Hematopoietic multipotent progenitor cell treated with erythropoietin and hydrocortisone succinate and interleukin-3 and kit ligand, for 8 days (in vitro differentiated cells): ENCODE data around the gene TIA1.
"Not testable (repeated sequence)": the region's sequence is repeated elsewhere in the genome, so short reads cannot be mapped to it uniquely, and the experiment has no call there.

ENCODE experiments used
- DNase-seq: peaks from one replicate; pipeline ENCODE4 v3.0.0-alpha.2; 2015

Gene TIA1

GRCh38 chr2:70248181-70248847 lies at the start of gene TIA1:
TIA1 (minus strand) TSS chr2:70248628; CDS start chr2:70248430, 198 bp downstream.
- DNase-seq: peak; percentile 99

GRCh38 chr2:70297828-70298227 lies 49.4 kb upstream of the TIA1 start:
- not testable (repeated sequence) for DNase-seq

- no peak for DNase-seq
Observed at GRCh38 chr2:70283500-70284191, 35.2 kb upstream of the TIA1 start.

- DNase-seq: no peak
Observed at GRCh38 chr2:70282439-70282838, 34.0 kb upstream of the TIA1 start.

GRCh38 chr2:70280242-70280798 lies 31.9 kb upstream of the TIA1 start:
- no peak for DNase-seq

- no peak for DNase-seq
Observed at GRCh38 chr2:70270323-70270722, 21.9 kb upstream of the TIA1 start.

GRCh38 chr2:70269422-70270302 lies 21.2 kb upstream of the TIA1 start:
- DNase-seq: not testable (repeated sequence)

- DNase-seq: not testable (repeated sequence)
Observed at GRCh38 chr2:70266925-70267324, 18.5 kb upstream of the TIA1 start.

GRCh38 chr2:70261501-70261900 lies 13.1 kb upstream of the TIA1 start:
- DNase-seq: peak; percentile 25

- peak; percentile 24 for DNase-seq
Observed at GRCh38 chr2:70258532-70258875, 10.1 kb upstream of the TIA1 start.

- no peak for DNase-seq
Observed at GRCh38 chr2:70255637-70256314, 7.3 kb upstream of the TIA1 start.

- no peak for DNase-seq
Observed at GRCh38 chr2:70250434-70250833, 2.0 kb upstream of the TIA1 start.

GRCh38 chr2:70247364-70248180 lies 856 bp downstream of the TIA1 start:
- DNase-seq: peak; percentile 56

- DNase-seq: peak; percentile 54
Observed at GRCh38 chr2:70243806-70244584, 4.4 kb downstream of the TIA1 start.

GRCh38 chr2:70242552-70242951 lies 5.9 kb downstream of the TIA1 start:
- no peak for DNase-seq

- DNase-seq: no peak
Observed at GRCh38 chr2:70241340-70241739, 7.1 kb downstream of the TIA1 start.

- no peak for DNase-seq
Observed at GRCh38 chr2:70240599-70240998, 7.8 kb downstream of the TIA1 start.

GRCh38 chr2:70233926-70234325 lies 14.5 kb downstream of the TIA1 start:
- no peak for DNase-seq

GRCh38 chr2:70226781-70227180 lies 21.6 kb downstream of the TIA1 start:
- no peak for DNase-seq

GRCh38 chr2:70223305-70223704 lies 25.1 kb downstream of the TIA1 start:
- DNase-seq: not testable (repeated sequence)

- DNase-seq: no peak
Observed at GRCh38 chr2:70214953-70215549, 33.4 kb downstream of the TIA1 start.
